ENCODE data around the gene ARHGAP36.

Gene ARHGAP36, protein sequence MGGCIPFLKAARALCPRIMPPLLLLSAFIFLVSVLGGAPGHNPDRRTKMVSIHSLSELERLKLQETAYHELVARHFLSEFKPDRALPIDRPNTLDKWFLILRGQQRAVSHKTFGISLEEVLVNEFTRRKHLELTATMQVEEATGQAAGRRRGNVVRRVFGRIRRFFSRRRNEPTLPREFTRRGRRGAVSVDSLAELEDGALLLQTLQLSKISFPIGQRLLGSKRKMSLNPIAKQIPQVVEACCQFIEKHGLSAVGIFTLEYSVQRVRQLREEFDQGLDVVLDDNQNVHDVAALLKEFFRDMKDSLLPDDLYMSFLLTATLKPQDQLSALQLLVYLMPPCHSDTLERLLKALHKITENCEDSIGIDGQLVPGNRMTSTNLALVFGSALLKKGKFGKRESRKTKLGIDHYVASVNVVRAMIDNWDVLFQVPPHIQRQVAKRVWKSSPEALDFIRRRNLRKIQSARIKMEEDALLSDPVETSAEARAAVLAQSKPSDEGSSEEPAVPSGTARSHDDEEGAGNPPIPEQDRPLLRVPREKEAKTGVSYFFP

DNA sequence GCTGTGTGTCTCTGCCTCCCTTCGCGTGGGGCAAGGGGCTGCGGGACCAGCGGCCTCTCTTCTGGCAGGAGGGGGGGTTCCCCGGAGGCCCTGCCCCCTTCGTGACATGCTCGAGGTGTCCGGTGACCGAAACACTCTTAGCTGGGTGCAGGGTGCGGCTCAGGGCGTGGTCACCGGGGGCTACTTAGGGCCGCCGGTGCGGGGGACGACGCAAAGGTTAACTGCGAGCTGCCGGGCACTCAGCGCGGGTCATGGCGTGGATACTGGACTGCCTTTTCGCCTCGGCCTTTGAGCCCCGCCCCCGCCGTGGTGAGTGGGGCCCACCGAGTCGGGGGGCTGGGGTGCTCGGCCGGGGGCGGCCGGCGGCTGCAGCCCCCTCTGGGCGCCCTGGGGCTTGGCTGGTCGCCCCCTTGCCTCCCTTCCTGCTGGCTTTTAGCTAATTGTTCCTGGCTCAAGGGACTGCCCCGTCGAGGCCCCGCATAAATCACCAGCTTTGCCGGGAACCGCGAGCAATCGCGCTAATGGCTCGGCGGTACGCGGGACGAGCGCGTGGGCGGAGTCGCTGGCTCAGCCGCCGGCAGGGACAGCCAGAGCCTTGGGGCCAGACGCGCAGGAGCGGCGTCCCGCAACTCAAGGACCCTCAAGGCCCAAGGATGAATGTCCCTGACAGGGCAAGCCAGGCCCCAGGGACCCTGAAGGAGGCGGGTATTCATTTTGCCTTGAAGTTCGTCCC, at the start of gene ARHGAP36:
TSS of gene ARHGAP36 (plus strand) at position 211 of the 733 bp plus-strand sequence. CDS start 23,320 bp downstream, outside the sequence.
- DNase-seq (ENCODE audit: low read depth in 2 of 3, low spot score in 1 of 3) = no peak

DNA sequence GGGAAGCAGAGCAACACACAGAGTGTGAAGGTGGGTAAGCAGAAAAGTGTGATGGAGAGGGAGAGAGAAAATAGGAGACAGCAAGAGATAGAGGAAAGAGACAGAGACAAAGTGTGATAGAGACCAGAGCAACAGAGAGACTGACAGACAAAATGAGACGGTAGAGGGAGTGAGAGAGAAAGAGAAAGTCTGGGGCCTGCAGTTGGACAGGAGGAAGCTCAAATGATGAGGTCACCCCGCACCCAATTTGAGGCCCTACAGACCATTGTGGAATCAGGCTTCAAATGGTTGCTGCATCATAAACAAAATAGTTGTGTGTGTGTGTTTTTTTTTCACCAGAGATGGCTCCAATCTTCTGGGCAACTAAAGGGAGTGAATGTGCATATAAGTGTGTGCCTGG, 48.0 kb upstream of the ARHGAP36 start:
- no peak for DNase-seq (ENCODE audit: low read depth in 2 of 3, low spot score in 1 of 3)

DNA sequence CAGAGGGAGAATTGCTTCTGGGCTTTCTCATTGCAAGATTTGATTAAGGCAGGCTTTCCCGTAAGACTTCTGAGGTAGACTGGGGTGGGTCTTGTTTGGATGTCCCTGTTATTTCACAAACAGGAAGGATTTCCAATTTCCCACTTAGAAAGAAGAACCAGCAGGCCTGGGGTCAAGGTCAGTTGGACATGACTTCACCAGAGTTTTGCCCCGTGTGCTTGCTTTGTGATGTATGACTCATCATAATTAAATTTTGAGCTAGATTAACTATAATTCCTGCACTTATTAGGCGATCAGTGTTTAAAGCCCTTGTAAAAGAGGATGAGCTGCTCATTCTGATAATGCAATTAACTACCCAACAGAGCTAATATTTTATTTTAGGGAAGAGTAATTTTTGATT, 32.8 kb upstream of the ARHGAP36 start:
- DNase-seq (ENCODE audit: low read depth in 2 of 3, low spot score in 1 of 3) = no peak

DNA sequence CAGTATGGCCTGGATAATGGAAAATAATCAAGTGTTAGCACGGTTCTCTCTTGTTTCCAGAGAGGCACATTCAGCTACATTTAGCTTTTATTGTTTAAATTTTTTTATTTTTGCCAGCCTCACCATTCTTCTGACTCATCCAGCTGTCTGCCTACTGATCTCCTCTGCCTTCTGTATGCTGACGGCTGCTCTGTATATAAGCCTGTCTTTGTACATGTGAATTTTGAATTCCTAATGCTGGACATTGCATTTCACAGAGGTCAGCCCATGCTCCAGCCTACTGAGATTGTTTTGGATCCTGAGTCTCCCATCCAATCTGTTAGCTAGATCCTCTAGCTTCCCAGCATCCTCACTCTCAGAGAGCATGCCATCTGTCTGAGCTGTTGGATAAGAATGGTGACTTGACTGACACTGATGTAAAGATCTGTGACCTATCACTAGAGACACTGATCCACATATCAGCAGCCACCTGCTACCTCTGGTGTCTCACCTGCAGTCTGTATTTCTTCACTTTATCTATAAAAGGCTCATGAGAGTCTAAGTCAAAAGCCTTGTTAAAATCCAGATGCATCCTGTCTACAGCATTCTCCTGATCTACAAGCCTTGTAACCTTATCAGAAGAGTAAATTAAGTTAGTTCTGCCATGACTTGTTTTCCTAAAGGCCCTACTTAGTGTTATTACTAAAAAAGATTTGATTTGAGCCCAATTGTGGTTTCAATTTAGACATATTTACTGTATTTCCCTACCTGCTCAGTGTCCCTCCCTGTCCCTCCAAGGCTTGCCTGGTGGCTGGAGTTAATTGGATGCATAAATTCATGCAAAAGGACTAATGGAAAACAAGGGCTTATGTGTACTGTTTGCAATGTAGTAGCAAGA, 25.6 kb upstream of the ARHGAP36 start:
- DNase-seq (ENCODE audit: low read depth in 2 of 3, low spot score in 1 of 3) = no peak

DNA sequence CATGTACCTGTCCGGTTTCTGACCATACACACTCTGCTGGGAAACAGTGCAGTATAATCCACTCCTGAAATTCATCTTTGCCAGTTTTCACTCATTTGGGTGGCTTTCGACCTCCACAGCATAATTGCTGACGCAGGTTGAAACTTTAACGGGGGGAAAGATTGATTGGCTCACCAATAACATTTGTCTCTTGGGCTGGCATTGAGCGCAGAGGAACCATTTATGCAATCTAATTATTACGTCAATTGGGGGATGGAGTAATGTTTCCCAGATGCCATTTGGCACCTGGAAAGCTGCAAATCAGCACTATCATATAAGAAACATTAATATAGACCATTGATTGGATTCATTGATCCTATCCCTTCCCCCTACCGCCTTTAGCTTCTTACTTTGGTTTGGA, 24.1 kb upstream of the ARHGAP36 start:
- DNase-seq (ENCODE audit: low read depth in 2 of 3, low spot score in 1 of 3) = no peak

DNA sequence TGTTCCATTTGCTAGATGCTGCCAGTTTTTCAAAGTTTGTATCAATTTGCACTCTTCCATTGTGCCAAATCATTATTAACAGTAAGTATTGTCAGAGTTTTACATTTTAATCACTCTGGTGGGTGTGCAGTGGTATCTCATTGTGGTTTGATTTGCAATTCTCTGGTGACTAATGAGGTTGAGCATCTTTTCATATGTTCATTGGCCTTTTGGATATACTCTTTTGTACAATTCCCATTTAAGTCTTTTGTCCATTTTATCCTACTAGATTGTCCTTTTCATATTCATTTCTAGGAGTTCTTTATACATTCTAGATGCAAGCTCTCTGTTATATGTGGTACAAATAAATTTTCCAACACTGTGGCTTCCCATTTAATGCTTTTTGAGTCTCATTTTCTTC, 17.4 kb upstream of the ARHGAP36 start:
- no peak for DNase-seq (ENCODE audit: low read depth in 2 of 3, low spot score in 1 of 3)

DNA sequence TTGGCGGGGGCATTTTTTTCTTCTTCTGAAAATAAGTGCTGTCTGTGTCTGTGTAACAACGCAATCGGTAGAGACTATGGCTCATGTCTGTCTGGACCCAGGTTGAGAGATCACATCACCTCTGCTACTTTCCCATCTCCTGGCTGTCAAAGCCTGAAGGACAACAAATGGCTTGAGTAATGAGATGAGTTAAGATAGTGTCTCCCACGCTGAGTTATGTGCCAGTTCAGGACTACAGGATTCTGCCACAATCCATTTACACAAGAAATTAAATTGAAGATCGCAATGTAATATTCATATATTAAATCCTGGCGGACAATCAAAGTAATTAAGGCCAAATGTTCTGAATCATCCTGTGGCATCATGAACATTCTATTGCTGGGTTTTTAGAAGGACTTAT, 16.5 kb upstream of the ARHGAP36 start:
- no peak for DNase-seq (ENCODE audit: low read depth in 2 of 3, low spot score in 1 of 3)

DNA sequence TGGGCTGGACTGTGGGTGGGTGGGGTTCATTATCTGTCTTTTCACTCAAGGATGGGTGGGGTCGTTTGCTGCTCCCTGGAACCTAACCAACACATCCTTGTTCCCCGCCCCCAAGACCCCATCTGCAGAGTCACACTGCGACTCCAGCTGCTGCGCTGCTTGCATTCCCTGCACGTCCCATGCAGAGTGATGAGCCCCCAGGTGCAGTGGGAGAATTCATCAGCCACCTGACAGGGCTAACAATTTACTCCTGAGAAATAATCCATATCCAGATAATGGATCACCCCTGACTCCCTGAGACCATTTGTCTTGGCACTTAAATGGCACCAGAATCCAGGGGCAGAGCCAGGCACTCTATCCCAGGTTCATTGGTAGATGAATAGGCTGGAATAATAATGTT, 12.4 kb upstream of the ARHGAP36 start:
- DNase-seq (ENCODE audit: low read depth in 2 of 3, low spot score in 1 of 3) = no peak

DNA sequence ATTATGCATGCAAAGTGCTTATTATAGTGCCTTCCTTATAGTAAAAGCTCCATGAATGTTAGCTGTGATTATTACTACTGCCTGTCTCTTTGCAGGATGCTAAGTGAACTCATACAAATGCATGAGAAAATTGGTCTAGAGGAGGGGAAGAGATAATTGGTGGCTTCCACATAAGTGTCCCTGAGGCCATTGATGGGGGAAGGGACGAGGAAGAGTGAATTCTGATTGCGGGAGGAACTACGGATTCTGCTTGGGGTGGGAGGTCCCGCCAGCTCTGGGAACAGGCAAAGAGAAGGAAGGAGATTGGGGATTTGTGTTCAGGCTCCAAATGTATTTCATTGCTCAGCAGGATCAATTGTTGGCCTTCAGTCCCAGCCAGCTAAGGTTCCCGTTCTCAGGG, 11.6 kb upstream of the ARHGAP36 start:
- DNase-seq (ENCODE audit: low read depth in 2 of 3, low spot score in 1 of 3) = no peak

DNA sequence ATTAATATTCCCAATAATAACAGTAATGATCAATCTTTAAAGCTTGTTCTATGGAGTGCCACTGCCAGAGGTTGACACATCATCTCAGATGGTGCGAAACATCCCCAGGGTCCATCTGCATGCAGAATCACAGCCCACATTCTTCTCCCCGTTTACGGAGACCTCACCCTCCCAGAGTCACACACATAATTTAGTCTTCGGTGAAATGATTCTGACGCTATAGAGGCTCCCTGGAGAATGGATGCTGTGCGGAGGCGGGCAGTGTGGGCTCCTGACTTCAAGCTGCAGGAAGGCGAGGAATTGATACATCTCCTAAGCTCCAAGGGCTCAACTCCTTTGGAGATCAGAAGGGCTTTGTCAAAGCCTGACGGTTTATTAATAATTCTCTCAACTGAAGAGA, 11.0 kb upstream of the ARHGAP36 start:
- no peak for DNase-seq (ENCODE audit: low read depth in 2 of 3, low spot score in 1 of 3)

DNA sequence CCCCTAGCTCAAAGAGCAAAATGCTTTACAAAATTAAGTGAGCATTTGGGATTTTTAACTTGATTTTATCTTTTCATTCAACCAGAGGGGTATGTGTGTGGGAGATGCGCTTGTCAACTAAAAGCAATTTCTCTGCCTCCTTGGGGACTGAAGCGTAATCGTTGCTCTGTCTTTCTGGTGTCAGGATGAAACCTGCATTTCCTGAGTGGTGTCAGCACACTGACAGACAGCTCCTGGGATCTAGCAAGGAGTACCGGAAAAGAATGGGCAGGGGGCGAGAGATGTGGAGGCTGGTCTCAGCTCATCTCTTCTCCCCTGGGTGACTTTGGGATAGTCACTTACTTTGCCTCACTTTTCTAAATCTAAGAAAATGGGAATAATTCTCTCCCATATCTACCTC, 5.1 kb upstream of the ARHGAP36 start:
- DNase-seq (ENCODE audit: low read depth in 2 of 3, low spot score in 1 of 3) = no peak

DNA sequence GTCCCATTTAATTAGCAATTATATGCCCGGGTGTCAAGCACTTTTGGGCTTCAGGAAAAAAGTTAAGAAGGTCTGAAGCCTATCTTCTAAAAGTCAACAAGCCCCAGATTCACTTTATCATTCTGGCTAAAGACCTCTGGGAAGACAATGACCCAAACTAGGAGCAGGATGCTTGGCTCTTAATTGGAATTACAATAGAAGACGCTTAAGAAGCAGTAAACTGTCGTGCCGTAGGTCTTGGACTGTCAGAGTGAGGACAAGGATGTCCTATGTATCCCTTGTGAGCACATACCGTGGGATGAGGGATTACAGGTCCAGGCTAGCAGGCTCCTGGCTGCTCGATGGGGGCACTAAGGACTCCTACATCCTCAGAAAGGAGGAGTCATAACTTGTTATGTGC, 3.2 kb upstream of the ARHGAP36 start:
- DNase-seq (ENCODE audit: low read depth in 2 of 3, low spot score in 1 of 3) = no peak

DNA sequence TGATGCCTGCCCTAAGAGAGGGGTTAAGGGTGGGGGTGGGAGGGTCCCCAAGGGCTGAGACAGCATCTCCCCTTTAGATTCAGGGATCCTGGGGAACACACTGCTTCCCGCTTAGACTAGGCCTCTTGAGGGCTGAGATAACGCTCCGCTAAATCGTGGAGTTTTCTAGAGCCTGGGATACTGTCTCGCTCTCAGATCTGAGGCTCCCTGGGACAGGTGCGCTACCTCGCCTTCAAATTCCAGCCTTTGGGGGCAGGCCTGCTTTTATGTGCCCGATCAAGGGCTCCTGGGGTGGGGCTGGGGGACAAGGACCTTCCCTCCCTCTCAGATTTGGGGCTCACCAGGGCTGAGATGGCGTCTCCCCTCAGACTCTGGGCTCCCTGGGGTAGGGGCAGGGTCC, 440 bp upstream of the ARHGAP36 start:
- no peak for DNase-seq (ENCODE audit: low read depth in 2 of 3, low spot score in 1 of 3)

DNA sequence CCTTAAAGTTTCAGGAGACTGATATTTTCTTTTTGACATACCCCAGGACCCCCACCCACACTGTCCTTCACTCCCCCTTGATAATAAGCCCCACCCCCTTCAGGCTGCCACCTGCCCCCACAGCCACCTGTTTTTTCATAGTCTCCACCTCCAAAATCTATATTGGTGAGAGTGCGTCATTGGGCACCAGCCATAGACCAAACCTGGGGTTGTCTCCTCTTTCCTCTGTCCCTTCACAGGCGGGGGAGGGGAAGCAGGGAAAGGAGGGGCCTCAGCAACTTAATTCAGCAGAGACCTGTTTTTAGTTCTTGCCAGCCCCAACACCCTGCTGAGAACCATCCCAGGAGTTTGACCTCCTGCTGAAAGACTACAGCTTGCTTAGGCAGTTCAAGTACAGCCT, 1.1 kb downstream of the ARHGAP36 start:
- DNase-seq (ENCODE audit: low read depth in 2 of 3, low spot score in 1 of 3) = no peak

DNA sequence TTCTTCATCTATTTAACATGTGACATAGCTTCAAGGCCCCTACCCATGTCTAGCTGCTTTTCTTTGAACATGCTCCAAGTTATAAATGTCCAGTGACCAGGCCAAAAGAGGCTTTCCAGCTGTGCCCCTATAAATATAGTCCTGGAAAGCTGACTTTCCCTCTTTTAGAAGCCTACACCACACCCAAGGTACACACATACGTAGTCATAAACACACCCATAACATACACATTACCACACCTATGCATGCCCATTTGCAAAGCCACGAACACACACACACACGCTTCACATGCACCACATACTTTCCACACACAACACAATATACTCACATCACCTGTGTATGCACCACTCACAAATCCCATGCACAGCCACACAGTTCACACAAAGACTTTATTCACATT, 2.0 kb downstream of the ARHGAP36 start:
- no peak for DNase-seq (ENCODE audit: low read depth in 2 of 3, low spot score in 1 of 3)

DNA sequence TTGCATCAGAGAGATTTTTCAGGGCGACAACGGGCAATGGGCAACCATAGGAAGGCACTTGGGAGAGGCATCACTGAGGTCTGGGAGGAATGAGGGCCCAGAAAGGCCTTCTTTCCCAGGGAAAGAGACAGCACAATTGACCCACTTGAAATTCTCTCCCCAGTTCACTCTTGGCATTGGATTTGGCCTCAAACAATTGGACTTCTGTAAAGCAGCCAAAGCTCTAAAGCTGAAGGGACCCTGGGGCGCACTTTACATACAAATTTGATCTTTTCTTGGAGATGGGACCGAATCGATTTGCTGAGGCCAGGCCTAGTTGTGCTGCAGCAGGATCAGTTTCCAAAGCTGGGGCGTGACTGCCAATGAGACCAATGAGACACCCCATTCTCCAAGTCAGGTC, 3.2 kb downstream of the ARHGAP36 start:
- DNase-seq (ENCODE audit: low read depth in 2 of 3, low spot score in 1 of 3) = no peak

DNA sequence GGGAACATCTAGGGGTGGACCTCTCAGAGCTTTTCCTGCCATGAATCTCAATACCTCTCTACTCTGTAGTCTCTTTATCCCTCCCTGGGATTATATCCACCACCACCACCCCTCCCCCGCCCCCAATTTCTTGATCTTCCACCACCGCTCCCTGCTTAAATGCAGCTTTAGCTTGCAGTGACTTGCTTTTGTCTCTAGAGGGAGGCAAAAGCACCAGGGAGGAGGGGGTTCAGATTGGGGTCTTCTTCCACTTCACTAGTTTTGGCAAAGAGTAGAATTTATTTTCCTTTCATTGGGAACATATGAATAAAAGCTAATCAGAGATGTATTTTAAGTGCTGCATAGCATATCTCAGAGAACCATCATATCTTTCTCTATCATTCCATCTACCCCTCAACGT, 5.5 kb downstream of the ARHGAP36 start:
- no peak for DNase-seq (ENCODE audit: low read depth in 2 of 3, low spot score in 1 of 3)

DNA sequence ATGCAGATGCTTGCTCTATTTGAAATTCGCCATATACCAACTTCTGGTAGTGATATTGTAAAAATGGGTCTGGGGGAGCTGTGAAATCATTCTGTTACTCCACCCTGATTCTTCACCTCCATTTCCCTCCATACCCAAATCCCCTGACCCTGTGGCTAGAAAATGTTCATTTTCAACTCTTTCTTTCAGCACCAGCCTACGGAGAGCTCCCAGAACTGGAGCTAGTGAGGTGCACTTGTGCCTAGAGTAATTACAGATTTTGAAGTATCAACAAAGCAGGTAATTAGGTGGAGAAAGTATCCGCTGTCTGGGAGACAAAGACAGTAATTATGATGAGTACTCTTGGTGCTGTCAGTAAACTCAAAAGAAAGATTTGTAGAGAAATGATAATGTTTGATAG, 8.1 kb downstream of the ARHGAP36 start:
- no peak for DNase-seq (ENCODE audit: low read depth in 2 of 3, low spot score in 1 of 3)

DNA sequence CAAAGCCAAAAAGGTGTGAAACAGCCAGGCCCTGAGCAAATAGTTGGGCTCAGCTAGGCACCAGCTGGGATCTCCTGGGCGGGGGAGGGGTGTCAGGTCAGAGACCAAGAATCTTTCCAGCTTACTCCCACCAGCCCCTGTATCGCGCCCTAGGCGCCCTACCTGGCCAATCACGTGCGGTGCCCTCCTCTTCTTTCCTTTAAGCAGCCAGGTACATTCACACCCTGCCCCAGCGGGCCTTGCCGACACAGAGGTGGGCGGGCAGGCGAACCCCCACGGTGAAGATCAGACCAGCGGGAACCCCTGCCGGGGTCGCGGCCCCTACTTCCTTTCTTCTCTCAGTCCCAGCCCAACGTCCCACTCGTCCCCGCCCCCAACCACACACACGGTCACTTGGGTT, 9.1 kb downstream of the ARHGAP36 start:
- DNase-seq (ENCODE audit: low read depth in 2 of 3, low spot score in 1 of 3) = no peak

DNA sequence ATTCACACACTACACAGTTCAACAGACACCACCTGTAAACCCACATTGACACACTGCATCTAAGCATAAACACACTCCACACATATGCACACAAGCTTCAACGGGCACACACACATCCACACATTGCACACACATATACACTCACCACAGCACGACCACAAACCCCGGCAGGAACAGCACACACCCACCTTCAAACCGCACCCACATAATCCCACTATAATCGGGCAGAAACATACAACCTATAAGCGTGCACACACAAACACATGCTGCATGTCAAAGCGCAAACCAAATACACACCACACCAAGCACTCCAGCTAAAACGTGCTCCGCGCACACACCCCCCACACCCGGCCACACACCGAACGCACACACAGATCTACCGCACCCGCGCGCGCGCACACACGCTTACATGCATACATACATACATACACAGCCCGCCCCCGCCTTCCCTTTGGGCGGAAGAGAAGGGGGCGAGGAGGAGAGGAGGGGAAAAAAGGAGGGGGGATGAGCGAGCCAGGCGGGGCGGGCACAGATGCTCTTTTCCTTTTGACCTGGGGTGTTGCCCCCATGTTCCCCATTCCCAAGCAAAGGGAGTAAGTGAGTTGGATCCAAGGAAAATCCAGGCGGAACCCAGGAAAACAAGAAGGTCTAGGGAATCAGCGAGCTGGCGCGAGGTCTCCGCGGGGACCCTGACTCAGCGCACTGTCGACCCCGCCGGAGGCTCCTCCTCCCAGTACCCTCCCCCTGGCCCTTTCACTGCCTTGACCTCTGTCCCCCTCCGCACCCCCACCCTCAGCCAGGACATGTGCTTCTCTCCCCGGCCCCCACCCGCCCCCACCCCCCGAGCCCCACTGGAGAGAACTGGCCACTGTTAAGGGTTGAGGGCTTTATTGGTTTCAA, 9.9 kb downstream of the ARHGAP36 start:
- no peak for DNase-seq (ENCODE audit: low read depth in 2 of 3, low spot score in 1 of 3)
